NCI-H446 treated with DMSO at 0.1 percent for 48 hours (cell line): ENCODE measurements around the gene IFT22.
"Not testable (repeated sequence)": the region's sequence is repeated elsewhere in the genome, so short reads cannot be mapped to it uniquely, and the experiment has no call there.

ENCODE experiments used
- DNase-seq: peaks from one replicate; lab custom pipeline; 2025; lab: John Stamatoyannopoulos, UW

Gene IFT22

DNA sequence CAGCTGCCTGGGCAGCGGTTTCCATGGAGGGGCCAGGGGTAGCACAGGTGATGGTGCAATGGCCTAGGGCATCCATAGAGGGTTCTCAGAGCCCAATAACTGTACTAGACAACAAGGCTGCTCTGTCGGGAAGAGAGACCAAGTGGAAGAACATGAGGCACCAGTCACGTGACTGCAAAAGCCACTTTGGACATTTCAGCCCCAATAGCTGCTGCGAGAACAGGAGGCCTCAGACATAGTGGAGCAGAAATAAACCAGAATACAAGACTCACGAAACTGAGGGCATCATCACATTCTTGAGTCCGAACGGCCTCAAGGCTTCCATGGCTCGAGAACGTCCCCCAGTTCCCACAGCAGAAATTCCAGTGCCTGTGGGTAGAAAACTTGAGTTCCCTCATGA is 44.5 kb downstream of the IFT22 start:
- DNase-seq, result no peak

GRCh38 chr7:101273206-101273605 is 48.4 kb downstream of the IFT22 start:
- DNase-seq, result no peak

GRCh38 chr7:101271021-101271420 is 50.6 kb downstream of the IFT22 start:
- no peak for DNase-seq

DNA sequence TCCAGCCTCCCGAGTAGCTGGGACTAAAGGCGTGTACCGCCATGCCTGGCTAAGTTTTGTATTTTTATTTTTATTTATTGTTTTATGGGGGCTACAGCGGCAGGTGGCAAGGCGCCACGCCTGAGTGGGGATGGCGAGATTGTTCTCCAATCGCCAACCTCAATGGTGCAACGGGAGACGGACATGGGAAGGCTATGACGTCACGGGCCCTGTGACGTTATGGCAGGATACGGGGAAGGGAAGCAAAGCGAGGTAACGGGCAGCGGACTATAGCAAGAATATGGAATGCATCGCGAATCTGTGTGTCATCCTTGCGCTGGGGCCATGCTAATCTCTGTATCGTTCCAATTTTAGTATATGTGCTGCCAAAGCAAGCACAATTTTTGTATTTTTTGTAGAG is 51.9 kb downstream of the IFT22 start:
- no peak for DNase-seq

- no peak for DNase-seq
Measured at GRCh38 chr7:101265622-101266516, 55.7 kb downstream of the IFT22 start.

DNA sequence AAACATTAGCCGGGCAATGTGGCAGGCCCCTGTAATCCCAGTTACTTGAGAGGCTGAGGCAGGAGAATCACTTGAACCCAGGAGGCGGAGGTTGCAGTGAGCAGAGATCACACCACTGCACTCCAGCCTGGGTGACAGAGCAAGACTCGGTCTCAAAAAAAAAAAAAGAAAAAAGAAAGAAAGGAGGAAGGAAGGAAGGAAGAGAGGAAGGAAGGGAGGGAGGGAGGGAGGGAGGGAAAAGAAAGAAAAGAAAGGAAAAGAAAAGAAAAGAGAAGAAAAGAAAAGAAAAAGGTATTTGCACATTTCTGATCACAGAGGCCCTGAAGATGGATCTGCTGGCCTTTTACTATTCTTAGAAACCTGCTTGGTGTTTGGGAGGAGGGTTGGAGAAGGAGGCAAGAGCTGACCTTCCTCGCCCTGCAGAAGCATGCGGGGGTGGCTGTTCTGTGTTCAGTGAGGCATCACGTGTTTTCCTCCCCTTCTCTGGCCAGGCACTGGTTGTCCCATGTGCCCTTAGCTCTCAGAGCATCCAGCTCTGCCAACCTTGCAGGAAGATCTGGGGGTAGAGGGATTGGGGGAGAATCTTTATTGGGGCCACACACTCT is 57.4 kb downstream of the IFT22 start:
- DNase-seq, result not testable (repeated sequence)
